Measurements from ENCODE around the gene TMEM170A.
A peak's percentile ranks its signal among the peaks of the same experiment; 100 is the strongest.

Gene TMEM170A

DNA sequence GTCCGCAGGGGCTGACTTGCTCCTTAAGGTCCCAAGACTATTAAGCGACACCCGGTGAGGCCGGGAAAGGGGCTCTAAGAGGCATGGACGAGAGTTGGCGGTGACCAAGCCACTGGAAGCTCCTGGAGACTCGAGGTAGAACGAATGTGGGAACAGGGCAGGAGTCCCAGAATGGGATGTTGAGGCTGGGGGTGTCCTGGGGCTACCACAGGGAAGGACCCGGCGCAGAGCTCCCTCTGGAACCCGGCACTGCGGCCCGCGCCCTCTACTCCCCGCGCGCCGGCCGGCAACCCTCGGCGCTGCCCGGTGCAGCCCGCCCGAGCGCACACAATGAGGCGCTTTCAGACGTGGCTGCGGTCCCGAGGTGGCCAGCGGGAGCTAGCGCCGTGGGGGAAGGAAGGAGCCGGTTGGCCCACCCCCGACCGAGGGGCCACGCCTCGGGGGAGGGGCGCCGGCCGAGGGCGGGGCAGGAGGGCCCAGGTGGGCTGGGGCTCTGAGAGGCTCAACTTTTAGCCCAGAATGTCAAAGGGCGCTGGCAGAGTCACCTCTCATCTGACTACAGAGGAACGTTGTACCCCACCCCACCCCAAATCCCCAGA is 30.7 kb upstream of the TMEM170A start, which contains the start of gene CHST6:
CHST6 (minus strand) TSS at position 366 of the 599 bp plus-strand sequence. CDS start 15,613 bp downstream, outside the sequence.
- TF ChIP-seq, protein P1, sequence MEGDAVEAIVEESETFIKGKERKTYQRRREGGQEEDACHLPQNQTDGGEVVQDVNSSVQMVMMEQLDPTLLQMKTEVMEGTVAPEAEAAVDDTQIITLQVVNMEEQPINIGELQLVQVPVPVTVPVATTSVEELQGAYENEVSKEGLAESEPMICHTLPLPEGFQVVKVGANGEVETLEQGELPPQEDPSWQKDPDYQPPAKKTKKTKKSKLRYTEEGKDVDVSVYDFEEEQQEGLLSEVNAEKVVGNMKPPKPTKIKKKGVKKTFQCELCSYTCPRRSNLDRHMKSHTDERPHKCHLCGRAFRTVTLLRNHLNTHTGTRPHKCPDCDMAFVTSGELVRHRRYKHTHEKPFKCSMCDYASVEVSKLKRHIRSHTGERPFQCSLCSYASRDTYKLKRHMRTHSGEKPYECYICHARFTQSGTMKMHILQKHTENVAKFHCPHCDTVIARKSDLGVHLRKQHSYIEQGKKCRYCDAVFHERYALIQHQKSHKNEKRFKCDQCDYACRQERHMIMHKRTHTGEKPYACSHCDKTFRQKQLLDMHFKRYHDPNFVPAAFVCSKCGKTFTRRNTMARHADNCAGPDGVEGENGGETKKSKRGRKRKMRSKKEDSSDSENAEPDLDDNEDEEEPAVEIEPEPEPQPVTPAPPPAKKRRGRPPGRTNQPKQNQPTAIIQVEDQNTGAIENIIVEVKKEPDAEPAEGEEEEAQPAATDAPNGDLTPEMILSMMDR (IDR thresholded peaks at IDR 0.05; ENCODE audit: poor library complexity, severe bottlenecking): no peak
- Histone ChIP-seq H3K4me1 (ENCODE audit: insufficient read depth, poor library complexity, severe bottlenecking) (peaks cover 11% of the 10 kb centered on the region), H3K4me3 (ENCODE audit: severe bottlenecking) (peak within 1 kb of the TSS; percentile 28), H3K36me3 (ENCODE audit: low read depth) (no peaks in the 10 kb centered on the region), H3K27me3 (ENCODE audit: insufficient read depth, poor library complexity, severe bottlenecking) (peaks cover 4% of the 10 kb centered on the region), H3K9me3 (ENCODE audit: severe bottlenecking) (no peaks in the 10 kb centered on the region), H3K27ac (ENCODE audit: poor library complexity, severe bottlenecking) (no peak within 1 kb of the TSS)
- ATAC-seq (ENCODE audit: low read depth) (peak; percentile 55), DNase-seq (ENCODE audit: low spot score) (no peak)

DNA sequence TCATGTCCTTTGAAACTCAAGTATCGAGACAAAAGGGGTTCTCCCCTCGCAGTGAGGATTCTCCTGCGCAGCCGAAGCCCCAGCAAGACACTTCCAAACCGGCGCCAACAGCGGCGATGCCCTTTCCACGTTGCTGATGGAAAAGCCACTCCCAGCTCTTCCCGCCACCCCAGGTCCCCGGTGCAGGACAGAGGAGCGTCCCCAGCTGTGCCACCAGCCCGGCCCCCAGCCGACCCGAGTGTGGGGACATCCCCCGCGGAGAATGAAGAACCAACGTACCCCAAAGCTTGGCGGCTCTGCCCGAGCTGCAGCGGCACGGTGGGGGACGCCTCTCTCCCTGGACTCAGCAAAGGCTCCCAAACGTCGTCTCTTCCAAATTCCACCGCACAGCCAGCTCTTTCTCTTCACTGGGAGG is 30.2 kb upstream of the TMEM170A start:
- Histone ChIP-seq H3K4me1 (ENCODE audit: insufficient read depth, poor library complexity, severe bottlenecking) (peaks cover 11% of the 10 kb centered on the region), H3K4me3 (ENCODE audit: severe bottlenecking) (peak overlapping the region; percentile 28), H3K36me3 (ENCODE audit: low read depth) (no peaks in the 10 kb centered on the region), H3K27me3 (ENCODE audit: insufficient read depth, poor library complexity, severe bottlenecking) (peaks cover 4% of the 10 kb centered on the region), H3K27ac (ENCODE audit: poor library complexity, severe bottlenecking) (no peak overlapping the region), H3K9me3 (ENCODE audit: severe bottlenecking) (no peaks in the 10 kb centered on the region)
- DNase-seq (ENCODE audit: low spot score) (no peak), ATAC-seq (ENCODE audit: low read depth) (peak; percentile 2; the same call in 1 of the 3 replicates)
- TF ChIP-seq, protein P1 (IDR thresholded peaks at IDR 0.05; ENCODE audit: poor library complexity, severe bottlenecking): no peak

DNA sequence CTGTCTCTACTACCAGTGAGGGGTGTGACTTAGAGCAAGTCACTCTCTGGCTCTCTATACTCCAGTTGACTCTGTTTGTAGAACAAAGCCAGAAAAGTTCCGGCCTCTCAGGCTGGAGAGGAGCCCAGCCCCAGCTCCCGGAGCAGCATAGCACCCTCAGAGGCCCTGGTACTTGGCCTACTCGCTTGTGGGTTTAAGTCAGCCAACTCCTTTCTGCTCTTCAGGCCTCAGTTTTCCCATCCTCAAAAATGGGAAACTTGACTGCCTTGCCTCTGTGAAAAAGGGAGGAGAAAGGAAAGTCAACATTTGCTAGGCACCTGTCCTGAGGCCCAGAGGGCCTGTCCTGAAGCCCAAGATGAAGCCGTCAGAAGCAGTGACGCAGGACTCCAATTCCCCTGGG is 29.7 kb upstream of the TMEM170A start:
- TF ChIP-seq, protein P1 (IDR thresholded peaks at IDR 0.05; ENCODE audit: poor library complexity, severe bottlenecking): no peak
- peaks cover 4% of the 10 kb centered on the region for H3K27me3 ChIP-seq (ENCODE audit: insufficient read depth, poor library complexity, severe bottlenecking)
- peaks cover 11% of the 10 kb centered on the region for H3K4me1 ChIP-seq (ENCODE audit: insufficient read depth, poor library complexity, severe bottlenecking)
- DNase-seq (ENCODE audit: low spot score) (no peak), ATAC-seq (ENCODE audit: low read depth) (no peak)
- H3K27ac ChIP-seq (ENCODE audit: poor library complexity, severe bottlenecking): no peak overlapping the region
- no peak overlapping the region for H3K4me3 ChIP-seq (ENCODE audit: severe bottlenecking)
- H3K36me3 ChIP-seq (ENCODE audit: low read depth): no peaks in the 10 kb centered on the region
- H3K9me3 ChIP-seq (ENCODE audit: severe bottlenecking): no peaks in the 10 kb centered on the region

DNA sequence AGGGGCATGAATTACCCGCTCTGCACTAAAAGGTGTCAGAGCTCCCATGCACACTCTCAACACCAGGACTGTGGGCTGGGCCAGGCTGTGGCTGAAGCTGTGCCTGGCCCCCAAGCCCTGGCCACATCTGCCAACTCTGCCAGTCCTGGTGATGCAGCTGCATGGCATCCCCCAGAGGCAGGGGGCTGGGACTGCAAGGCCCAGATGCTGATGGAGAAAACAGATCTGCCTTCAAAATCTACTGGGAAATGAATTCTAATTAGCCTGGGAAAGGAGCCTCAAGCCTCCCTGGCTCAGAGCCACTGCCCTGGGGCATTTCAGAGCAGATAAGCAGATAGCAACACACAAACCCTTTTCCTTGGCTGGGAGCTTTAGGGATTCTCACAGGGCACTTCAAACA is 27.4 kb upstream of the TMEM170A start:
- TF ChIP-seq, protein P1 (IDR thresholded peaks at IDR 0.05; ENCODE audit: poor library complexity, severe bottlenecking): peak; percentile 73
- no peaks in the 10 kb centered on the region for H3K4me1 ChIP-seq (ENCODE audit: insufficient read depth, poor library complexity, severe bottlenecking)
- peak; percentile 79 for ATAC-seq (ENCODE audit: low read depth)
- H3K4me3 ChIP-seq (ENCODE audit: severe bottlenecking): no peak overlapping the region
- no peaks in the 10 kb centered on the region for H3K9me3 ChIP-seq (ENCODE audit: severe bottlenecking)
- H3K36me3 ChIP-seq (ENCODE audit: low read depth): no peaks in the 10 kb centered on the region
- no peak for DNase-seq (ENCODE audit: low spot score)
- H3K27me3 ChIP-seq (ENCODE audit: insufficient read depth, poor library complexity, severe bottlenecking): peaks cover 4% of the 10 kb centered on the region
- no peak overlapping the region for H3K27ac ChIP-seq (ENCODE audit: poor library complexity, severe bottlenecking)

DNA sequence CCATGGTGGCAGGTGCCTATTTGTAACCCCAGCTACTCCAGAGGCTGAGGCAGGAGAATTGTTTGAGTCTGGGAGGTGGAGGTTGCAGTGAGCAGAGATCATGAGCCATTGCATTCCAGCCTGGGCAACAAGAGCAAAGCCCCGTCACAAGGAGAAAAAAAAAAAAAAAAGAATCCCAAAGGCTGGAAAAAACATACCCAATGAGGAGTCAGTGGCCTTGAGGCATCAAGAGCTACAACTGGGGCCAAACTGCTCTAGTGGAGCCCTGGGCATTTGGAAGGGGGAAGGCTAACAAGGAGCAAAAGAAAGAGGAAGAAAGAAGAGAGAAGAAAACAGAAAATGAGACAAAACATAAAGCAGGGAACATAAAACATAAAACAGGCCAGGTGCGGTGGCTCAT is 23.8 kb upstream of the TMEM170A start:
- ATAC-seq (ENCODE audit: low read depth) (no peak), DNase-seq (ENCODE audit: low spot score) (no peak)
- Histone ChIP-seq H3K27ac (ENCODE audit: poor library complexity, severe bottlenecking) (no peak overlapping the region), H3K27me3 (ENCODE audit: insufficient read depth, poor library complexity, severe bottlenecking) (no peaks in the 10 kb centered on the region), H3K9me3 (ENCODE audit: severe bottlenecking) (no peaks in the 10 kb centered on the region), H3K4me3 (ENCODE audit: severe bottlenecking) (no peak overlapping the region), H3K4me1 (ENCODE audit: insufficient read depth, poor library complexity, severe bottlenecking) (peaks cover 32% of the 10 kb centered on the region), H3K36me3 (ENCODE audit: low read depth) (no peaks in the 10 kb centered on the region)
- TF ChIP-seq, protein P1 (IDR thresholded peaks at IDR 0.05; ENCODE audit: poor library complexity, severe bottlenecking): no peak
